Tibial nerve (tissue), 4 donors: ENCODE measurements around the gene IGF1R. TPM values are rescaled to one million over a fixed set of nuclear protein-coding genes. Genes with fewer than 3 reads are reported as not detected.

Experiments used
- DNase-seq, 2 donors: peaks; one replicate each; pipeline ENCODE4 v3.0.0-alpha.2; 2019; ENCODE audit warnings: low spot score in 2 of 2
- H3K27ac ChIP-seq, 4 donors: fragments of 200-600 bp; sonication (generic) in 3 of 4; one replicate each; pipeline ENCODE4 v1.5.1; 2017 to 2019; ENCODE audit warnings: mild to moderate bottlenecking in 1 of 4
- H3K27me3 ChIP-seq, 2 donors: fragments of 200-600 bp; sonication (generic) in 1 of 2; one replicate each; pipeline versions ENCODE4 v1.5.1 to v1.6.0; 2017 to 2019
- H3K36me3 ChIP-seq, 3 donors: fragments of 200-600 bp; sonication (generic); one replicate each; pipeline ENCODE4 v1.5.1; 2018 to 2019
- H3K4me1 ChIP-seq, 4 donors: fragments of 200-600 bp; sonication (generic) in 3 of 4; one replicate each; pipeline ENCODE4 v1.5.1; 2017 to 2019
- H3K4me3 ChIP-seq, 4 donors: fragments of 200-600 bp; sonication (generic) in 3 of 4; one replicate each; pipeline ENCODE4 v1.5.1; 2017 to 2019; ENCODE audit warnings: mild to moderate bottlenecking in 1 of 4, moderate library complexity in 1 of 4
- H3K9me3 ChIP-seq, 4 donors: fragments of 200-600 bp; sonication (generic) in 3 of 4; one replicate each; pipeline ENCODE4 v1.5.1; 2017 to 2019
- CTCF ChIP-seq, 5 experiments: fragments of 200-600 bp in 3 of 5; fragments of 450-650 bp in 2 of 5; sonication (generic) in 3 of 5; IDR thresholded peaks; one replicate each; pipeline ENCODE4 v1.5.1; 2016 to 2019; ENCODE audit warnings: antibody characterized with exemption in 5 of 5, mild to moderate bottlenecking in 3 of 5, moderate library complexity in 2 of 5
- EP300 ChIP-seq, 2 donors: sonication (generic); formaldehyde crosslinking; IDR thresholded peaks; one replicate each; pipeline ENCODE4 v1.6.1; 2017; ENCODE audit warnings: antibody characterized with exemption in 2 of 2, mild to moderate bottlenecking in 1 of 2
- POLR2A ChIP-seq, 2 donors: fragments of 450-650 bp; IDR thresholded peaks; one replicate each; pipeline ENCODE4 v1.6.1; 2017; ENCODE audit warnings: antibody characterized with exemption in 2 of 2, mild to moderate bottlenecking in 2 of 2, moderate library complexity in 2 of 2
- WGBS, 2 donors: methylation state at CpG; one replicate each; pipeline ENCODE4 v1.1.5; 2018; 5-methylcytosine and 5-hydroxymethylcytosine counted together
- total RNA-seq, 4 donors: library from RNA; depleted of rRNA; stranded (reverse); fragments of >200 nt; gene quantifications; one replicate each; pipeline ENCODE4 v1.1.0, GENCODE V29; 2016

IGF1R gene
- total RNA-seq, 4 donors from 2014 or later, result 82.5 to 164 (median 111) TPM

- Histone ChIP-seq H3K36me3 (peaks cover 0 to 14% (median 0%) of the 10 kb centered on the region in 3 donors), H3K27me3 (no peaks in the 10 kb centered on the region), H3K4me3 (no peak overlapping the region), H3K27ac (peak overlapping the region in 2 of 4 donors; percentile 37 to 43), H3K9me3 (peaks cover 0 to 11% (median 0%) of the 10 kb centered on the region in 4 donors), H3K4me1 (peaks cover 0 to 80% (median 37%) of the 10 kb centered on the region in 4 donors)
- TF ChIP-seq POLR2A (IDR thresholded peaks at IDR 0.05), result no peak
- TF ChIP-seq CTCF (IDR thresholded peaks at IDR 0.05), result no peak
- no peak for TF ChIP-seq EP300 (IDR thresholded peaks at IDR 0.05)
- DNase-seq, result no peak
- whole genome bisulfite sequencing, 2 donors, result 82 to 88% methylated on average over 9 of the region's 9 CpGs
These were observed 67.6 kb downstream of the IGF1R start for GRCh38 chr15:98715890-98716443.

- H3K9me3 ChIP-seq, result no peaks in the 10 kb centered on the region
- H3K27ac ChIP-seq, result no peak overlapping the region
- H3K4me3 ChIP-seq, result no peak overlapping the region
- H3K4me1 ChIP-seq, result peaks cover 0 to 92% (median 37%) of the 10 kb centered on the region in 4 donors
- TF ChIP-seq CTCF (IDR thresholded peaks at IDR 0.05) (no peak), EP300 (IDR thresholded peaks at IDR 0.05) (no peak), POLR2A (IDR thresholded peaks at IDR 0.05) (no peak)
- WGBS, 2 donors, result 94 to 95% methylated on average over 5 of the region's 5 CpGs
- no peaks in the 10 kb centered on the region for H3K36me3 ChIP-seq
- H3K27me3 ChIP-seq, result no peaks in the 10 kb centered on the region
- DNase-seq, result no peak
These were observed 69.0 kb downstream of the IGF1R start for GRCh38 chr15:98717371-98717770.

DNA sequence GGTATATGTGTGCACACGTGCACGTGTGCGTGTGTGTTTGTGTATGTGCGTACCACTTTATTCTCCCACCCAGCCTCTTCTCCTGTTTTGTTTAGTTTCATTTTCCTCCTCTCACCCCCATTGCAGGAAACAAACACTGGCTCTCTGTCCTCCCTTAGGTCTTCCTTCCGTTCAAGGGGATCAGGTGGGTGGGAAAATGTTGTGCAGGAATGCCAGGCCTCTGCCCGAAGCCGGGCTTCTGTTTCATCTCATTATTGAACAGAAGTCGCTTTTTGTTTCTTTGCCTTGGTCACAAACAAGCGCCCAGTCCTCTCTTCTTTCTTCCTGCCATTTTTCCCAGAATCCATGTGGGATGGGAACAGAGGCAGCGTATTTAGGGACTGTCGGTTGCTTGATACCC, 69.6 kb downstream of the IGF1R start:
- Histone ChIP-seq H3K4me3 (no peak overlapping the region), H3K27me3 (no peaks in the 10 kb centered on the region), H3K27ac (peak overlapping the region in 2 of 4 donors; percentile 61 to 78), H3K9me3 (no peaks in the 10 kb centered on the region), H3K36me3 (no peaks in the 10 kb centered on the region), H3K4me1 (peaks cover 0 to 95% (median 40%) of the 10 kb centered on the region in 4 donors)
- no peak for DNase-seq
- 60 to 68% methylated on average over 11 of the region's 11 CpGs for WGBS, 2 donors
- TF ChIP-seq CTCF (IDR thresholded peaks at IDR 0.05) (no peak), EP300 (IDR thresholded peaks at IDR 0.05) (no peak), POLR2A (IDR thresholded peaks at IDR 0.05) (no peak)

GRCh38 chr15:98718426-98719136, 70.2 kb downstream of the IGF1R start:
- no peak for TF ChIP-seq EP300 (IDR thresholded peaks at IDR 0.05)
- Histone ChIP-seq H3K4me3 (no peak overlapping the region), H3K27ac (peak overlapping the region in 2 of 4 donors; percentile 61 to 78), H3K9me3 (no peaks in the 10 kb centered on the region), H3K36me3 (no peaks in the 10 kb centered on the region), H3K27me3 (no peaks in the 10 kb centered on the region), H3K4me1 (peaks cover 2 to 95% (median 40%) of the 10 kb centered on the region in 4 donors)
- 25 to 33% methylated on average over 10 of the region's 10 CpGs for WGBS, 2 donors
- no peak for DNase-seq

GRCh38 chr15:98719137-98719740, 70.9 kb downstream of the IGF1R start:
- WGBS, 2 donors, result 55 to 72% methylated on average over 5 of the region's 5 CpGs
- Histone ChIP-seq H3K36me3 (no peaks in the 10 kb centered on the region), H3K27ac (peak overlapping the region in 2 of 4 donors; percentile 54 to 78), H3K4me1 (peaks cover 5 to 95% (median 40%) of the 10 kb centered on the region in 4 donors), H3K27me3 (no peaks in the 10 kb centered on the region), H3K4me3 (no peak overlapping the region), H3K9me3 (no peaks in the 10 kb centered on the region)
- no peak for DNase-seq
- TF ChIP-seq CTCF (IDR thresholded peaks at IDR 0.05) (no peak), EP300 (IDR thresholded peaks at IDR 0.05) (no peak), POLR2A (IDR thresholded peaks at IDR 0.05) (no peak)
